HT1080 (cell line): ENCODE data around the gene ZNF836. TPM values are rescaled to one million over a fixed set of nuclear protein-coding genes. Genes with fewer than 3 reads are reported as not detected.

Source experiments
- small RNA-seq: library from RNA; depleted of rRNA; stranded (forward); fragments of <200 nt; gene quantifications from one replicate; pipeline ENCODE3, GENCODE V24; 2014
- total RNA-seq: library from RNA; depleted of rRNA; stranded (reverse); fragments of >200 nt; shearing (Covaris generic); gene quantifications from 2 replicates; pipeline ENCODE4 v1.2.3, GENCODE V29; 2014; rRNA removed

ZNF836 gene
- total RNA-seq, 1 experiment from 2014 or later: 1.0 TPM

Small RNAs within 50 kb of the gene (small RNA-seq; reads per million reads assigned to genes)
- not detected for gene RPL37P23

Other genes starting within 250 kb of the ZNF836 start
- gene ZNF613, start 244.1 kb downstream of the ZNF836 start, total RNA-seq: 5.4 and 9.0 TPM in 2 replicates
- 3.9 and 5.8 TPM in 2 replicates for gene ZNF350, start 184.8 kb downstream of the ZNF836 start, total RNA-seq
- gene ZNF615, start 163.4 kb downstream of the ZNF836 start, total RNA-seq: 2.5 and 7.9 TPM in 2 replicates
- 8.9 and 9.1 TPM in 2 replicates for gene ZNF614, start 143.2 kb downstream of the ZNF836 start, total RNA-seq
- 3.2 and 3.3 TPM in 2 replicates for gene ZNF432, start 122.8 kb downstream of the ZNF836 start, total RNA-seq
- 4.8 and 5.8 TPM in 2 replicates for gene ZNF841, start 75.9 kb downstream of the ZNF836 start, total RNA-seq
- 3.8 and 5.6 TPM in 2 replicates for gene ZNF616, start 31.7 kb downstream of the ZNF836 start, total RNA-seq
- 162 and 195 TPM in 2 replicates for gene PPP2R1A, start 18.4 kb upstream of the ZNF836 start, total RNA-seq
- gene ZNF766, start 98.0 kb upstream of the ZNF836 start, total RNA-seq: 8.8 and 8.9 TPM in 2 replicates
- 8.7 and 9.8 TPM in 2 replicates for gene ZNF480, start 125.5 kb upstream of the ZNF836 start, total RNA-seq
- gene ZNF610, start 164.6 kb upstream of the ZNF836 start, total RNA-seq: not detected in 2 replicates
- not detected in 2 replicates for gene ZNF880, start 198.3 kb upstream of the ZNF836 start, total RNA-seq
- 9.2 and 11.0 TPM in 2 replicates for gene ZNF528, start 226.2 kb upstream of the ZNF836 start, total RNA-seq